Ascending aorta (tissue), 2 donors: ENCODE results near the gene PITPNC1. TPM values are rescaled to one million over a fixed set of nuclear protein-coding genes. Genes with fewer than 3 reads are reported as not detected.
A peak's percentile ranks its signal among the peaks of the same experiment; 100 is the strongest.
"Not testable (repeated sequence)": the region's sequence is repeated elsewhere in the genome, so short reads cannot be mapped to it uniquely, and the experiment has no call there.

Experiments used
- DNase-seq, 2 donors: peaks; one replicate each; pipeline ENCODE4 v3.0.0-alpha.2; 2019; ENCODE audit warnings: low spot score in 2 of 2
- H3K27ac ChIP-seq, 2 donors: fragments of 200-600 bp; sonication (generic); one replicate each; pipeline ENCODE4 v1.5.1; 2016 to 2017; ENCODE audit warnings: mild to moderate bottlenecking in 1 of 2
- H3K27me3 ChIP-seq: fragments of 200-600 bp; sonication (generic); one replicate; pipeline ENCODE4 v1.5.1; 2017
- H3K36me3 ChIP-seq, 2 donors: fragments of 200-600 bp; sonication (generic); one replicate each; pipeline ENCODE4 v1.5.1; 2016
- H3K4me1 ChIP-seq, 2 donors: fragments of 200-600 bp; sonication (generic); one replicate each; pipeline ENCODE4 v1.5.1; 2016 to 2017; ENCODE audit warnings: mild to moderate bottlenecking in 1 of 2
- H3K4me3 ChIP-seq, 2 donors: fragments of 200-600 bp; sonication (generic); one replicate each; pipeline ENCODE4 v1.5.1; 2016 to 2017; ENCODE audit warnings: mild to moderate bottlenecking in 1 of 2
- H3K9me3 ChIP-seq, 2 donors: fragments of 200-600 bp; sonication (generic); one replicate each; pipeline ENCODE4 v1.5.1; 2016
- intact Hi-C: fragments of 100-400 bp; cut with DNase I; formaldehyde crosslinking; loops from one replicate; pipeline ENCODE4 v1.15.1; 2023
- total RNA-seq: library from RNA; depleted of rRNA; stranded (reverse); fragments of >200 nt; gene quantifications from one replicate; pipeline ENCODE4 v1.1.0, GENCODE V29; 2016
- TF ChIP-seq, protein P1 (sequence below), 3 experiments: fragments of 200-600 bp in 2 of 3; fragments of 450-650 bp in 1 of 3; sonication (generic) in 2 of 3; IDR thresholded peaks; one replicate each; pipeline ENCODE4 v1.5.1; 2016 to 2019; ENCODE audit warnings: antibody characterized with exemption in 3 of 3, mild to moderate bottlenecking in 1 of 3, moderate library complexity in 1 of 3

PITPNC1 gene
- total RNA-seq, 1 donor from 2014 or later: 10.9 TPM

DNA sequence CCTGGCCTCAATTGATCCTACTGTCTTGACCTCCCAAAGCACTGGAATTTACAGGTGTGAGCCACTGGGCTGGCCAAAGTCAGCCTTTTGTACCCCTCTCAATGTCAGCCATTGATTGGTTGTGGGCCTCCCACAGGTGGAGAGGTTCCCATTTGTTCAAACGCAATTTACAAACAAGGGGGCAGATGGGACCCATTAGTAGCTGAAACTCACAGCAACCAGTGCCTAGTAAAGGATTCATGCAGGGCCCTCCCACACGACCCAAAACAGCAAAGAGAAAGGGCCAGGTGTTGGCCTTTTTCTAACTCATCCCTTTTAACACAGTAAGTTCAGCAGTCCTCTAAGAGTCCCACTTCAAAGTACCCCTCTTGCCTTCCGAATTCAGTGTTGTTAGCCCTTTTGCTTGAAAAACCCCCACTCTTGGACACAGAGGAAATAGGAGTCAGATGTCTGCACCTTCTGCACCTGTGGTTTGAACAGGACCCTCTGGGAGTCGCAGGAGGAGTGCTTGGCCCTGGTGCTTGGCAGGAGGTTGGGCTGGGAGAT, 89.2 kb downstream of the PITPNC1 start:
- no peaks in the 10 kb centered on the region for H3K27me3 ChIP-seq
- intact Hi-C loops: no loop called here
- no peaks in the 10 kb centered on the region for H3K36me3 ChIP-seq
- TF ChIP-seq, protein P1, sequence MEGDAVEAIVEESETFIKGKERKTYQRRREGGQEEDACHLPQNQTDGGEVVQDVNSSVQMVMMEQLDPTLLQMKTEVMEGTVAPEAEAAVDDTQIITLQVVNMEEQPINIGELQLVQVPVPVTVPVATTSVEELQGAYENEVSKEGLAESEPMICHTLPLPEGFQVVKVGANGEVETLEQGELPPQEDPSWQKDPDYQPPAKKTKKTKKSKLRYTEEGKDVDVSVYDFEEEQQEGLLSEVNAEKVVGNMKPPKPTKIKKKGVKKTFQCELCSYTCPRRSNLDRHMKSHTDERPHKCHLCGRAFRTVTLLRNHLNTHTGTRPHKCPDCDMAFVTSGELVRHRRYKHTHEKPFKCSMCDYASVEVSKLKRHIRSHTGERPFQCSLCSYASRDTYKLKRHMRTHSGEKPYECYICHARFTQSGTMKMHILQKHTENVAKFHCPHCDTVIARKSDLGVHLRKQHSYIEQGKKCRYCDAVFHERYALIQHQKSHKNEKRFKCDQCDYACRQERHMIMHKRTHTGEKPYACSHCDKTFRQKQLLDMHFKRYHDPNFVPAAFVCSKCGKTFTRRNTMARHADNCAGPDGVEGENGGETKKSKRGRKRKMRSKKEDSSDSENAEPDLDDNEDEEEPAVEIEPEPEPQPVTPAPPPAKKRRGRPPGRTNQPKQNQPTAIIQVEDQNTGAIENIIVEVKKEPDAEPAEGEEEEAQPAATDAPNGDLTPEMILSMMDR (IDR thresholded peaks at IDR 0.05): no peak
- H3K4me1 ChIP-seq: no peaks in the 10 kb centered on the region
- no peak overlapping the region for H3K27ac ChIP-seq
- H3K9me3 ChIP-seq: peaks cover 0 to 2% of the 10 kb centered on the region in 2 donors
- peak in 1 of 2 donors; percentile 33 for DNase-seq
- no peak overlapping the region for H3K4me3 ChIP-seq

DNA sequence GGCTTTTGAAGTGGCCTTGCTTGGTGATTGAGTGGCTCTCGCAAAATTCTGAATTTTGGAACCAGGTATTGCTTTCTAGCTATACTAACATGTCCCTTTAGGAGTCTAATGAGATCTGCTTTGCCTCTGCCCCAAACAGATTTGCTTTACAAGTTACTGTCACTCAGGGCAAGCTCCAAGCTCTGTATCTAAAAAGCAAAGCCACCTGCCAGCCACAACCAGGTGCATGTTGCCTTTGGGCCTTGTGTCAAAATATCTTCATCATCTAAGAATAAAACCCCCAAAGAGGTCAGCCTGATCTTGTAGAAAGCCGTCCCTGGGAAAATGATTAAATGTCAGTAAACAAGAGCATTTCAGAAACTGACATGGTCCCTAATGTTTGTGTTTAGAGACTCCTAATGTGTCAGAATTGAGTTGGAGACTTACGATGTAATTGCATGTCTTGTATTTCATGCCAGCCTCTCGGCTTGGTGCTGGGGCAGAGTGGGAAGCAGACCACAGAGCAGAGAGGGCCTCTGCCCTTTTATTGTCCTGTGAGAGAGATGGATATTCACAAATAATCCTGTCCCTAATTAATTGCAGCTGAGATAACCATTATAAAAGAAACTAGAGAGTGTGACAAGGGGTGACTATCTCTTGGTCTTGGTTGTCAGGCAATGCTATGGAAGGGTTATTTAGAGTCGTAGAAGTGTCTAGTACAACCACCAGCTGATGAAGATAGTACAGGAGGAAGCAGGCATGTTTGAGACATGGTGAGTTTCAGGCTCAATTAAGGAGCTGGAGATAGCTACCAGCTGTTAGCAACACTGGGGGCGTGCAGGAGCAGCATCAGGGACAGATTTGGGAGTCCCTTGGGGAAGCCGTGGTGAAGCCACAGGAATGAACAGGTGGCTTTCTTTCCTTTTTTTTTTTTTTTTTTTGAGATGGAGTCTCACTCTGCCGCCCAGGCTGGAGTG, 90.7 kb downstream of the PITPNC1 start:
- no peaks in the 10 kb centered on the region for H3K27me3 ChIP-seq

DNA sequence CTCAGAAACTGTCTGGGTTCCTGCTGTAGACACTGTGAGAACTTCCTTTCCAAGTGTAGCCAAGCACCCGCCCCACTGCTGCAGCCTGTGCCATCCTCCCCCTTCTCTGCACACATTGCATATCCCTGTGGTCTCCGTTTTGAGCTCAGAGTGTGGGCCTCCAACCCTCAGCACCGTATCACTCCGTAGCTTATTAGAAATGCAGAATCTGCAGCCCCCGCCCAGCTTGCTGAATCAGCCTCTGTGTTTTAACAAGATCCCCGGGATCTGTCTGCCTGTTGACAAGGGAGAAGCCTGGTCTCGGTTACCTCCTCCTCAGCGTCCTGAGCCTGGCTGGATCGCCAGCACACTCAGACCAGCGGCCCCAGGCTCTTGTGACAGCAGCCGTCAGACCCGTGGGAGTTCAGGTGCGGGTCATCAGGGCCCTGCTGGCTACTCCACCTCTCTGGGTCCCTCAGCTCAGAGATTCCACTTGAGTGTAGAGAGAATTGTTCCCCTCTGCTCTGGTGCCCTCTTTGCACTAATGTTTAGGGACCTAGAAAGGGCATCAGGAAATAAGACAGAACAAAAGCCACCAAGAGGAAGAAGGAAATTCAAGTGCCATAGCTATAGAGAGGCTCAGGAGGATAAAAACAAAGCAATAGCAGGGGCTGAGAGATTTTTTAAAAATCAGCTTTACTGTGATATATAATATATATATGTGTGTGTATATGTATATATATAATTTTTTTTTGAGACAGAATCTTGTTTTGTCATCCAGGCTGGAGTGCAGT, 92.3 kb downstream of the PITPNC1 start:
- Histone ChIP-seq H3K9me3 (peaks cover 0 to 3% of the 10 kb centered on the region in 2 donors), H3K27me3 (no peaks in the 10 kb centered on the region), H3K36me3 (no peaks in the 10 kb centered on the region), H3K4me3 (no peak overlapping the region), H3K27ac (no peak overlapping the region), H3K4me1 (no peaks in the 10 kb centered on the region)
- DNase-seq: no peak
- intact Hi-C loops: no loop called here
- TF ChIP-seq, protein P1 (IDR thresholded peaks at IDR 0.05): no peak

More for the DNA sequence above, 90.7 kb downstream of the PITPNC1 start:
- H3K4me3 ChIP-seq: no peak overlapping the region
- H3K36me3 ChIP-seq: no peaks in the 10 kb centered on the region
- DNase-seq: no peak
- intact Hi-C loops: no loop called here
- H3K27ac ChIP-seq: no peak overlapping the region
- TF ChIP-seq, protein P1 (IDR thresholded peaks at IDR 0.05): no peak
- peaks cover 0 to 3% of the 10 kb centered on the region in 2 donors for H3K9me3 ChIP-seq
- H3K4me1 ChIP-seq: no peaks in the 10 kb centered on the region

DNA sequence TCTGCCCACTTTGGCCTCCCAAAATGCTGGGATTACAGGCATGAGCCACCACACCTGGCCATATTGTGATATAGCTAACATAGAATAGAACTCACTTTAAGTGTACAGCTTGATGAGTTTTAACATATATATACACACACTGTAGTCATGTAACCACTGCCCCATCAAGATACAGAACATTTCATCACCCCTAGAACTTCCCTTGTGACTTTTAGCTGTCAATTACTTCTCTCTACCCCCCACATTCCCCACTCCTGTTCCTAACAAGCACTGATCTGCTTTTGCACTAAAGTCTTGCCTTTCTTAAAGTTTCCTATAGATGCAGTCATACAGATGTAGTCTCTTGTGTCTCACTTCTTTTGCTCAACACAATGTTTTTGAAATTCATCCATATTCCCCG, 93.1 kb downstream of the PITPNC1 start:
- Histone ChIP-seq H3K27ac (no peak overlapping the region), H3K9me3 (peaks cover 0 to 3% of the 10 kb centered on the region in 2 donors), H3K27me3 (no peaks in the 10 kb centered on the region), H3K4me1 (peaks cover 0 to 3% of the 10 kb centered on the region in 2 donors), H3K36me3 (no peaks in the 10 kb centered on the region), H3K4me3 (no peak overlapping the region)
- TF ChIP-seq, protein P1 (IDR thresholded peaks at IDR 0.05): no peak
- intact Hi-C loops: no loop called here
- DNase-seq: no peak

DNA sequence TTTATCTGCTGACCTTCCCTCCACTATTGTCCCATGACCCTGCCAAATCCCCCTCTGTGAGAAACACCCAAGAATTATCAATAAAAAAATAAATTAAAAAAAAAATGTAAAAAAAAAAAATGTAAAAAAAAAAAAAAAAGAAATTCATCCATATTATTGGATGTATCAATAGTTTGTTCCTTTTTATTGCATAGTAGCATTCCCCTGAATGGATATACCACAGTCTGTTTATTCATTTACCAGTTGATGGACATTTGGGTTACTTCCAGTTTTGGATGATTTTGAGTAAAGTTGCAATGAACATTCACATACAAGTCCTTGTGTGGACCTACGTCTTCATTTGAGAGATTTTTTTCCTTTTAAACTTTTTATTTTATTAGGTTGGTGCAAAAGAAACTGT, 94.0 kb downstream of the PITPNC1 start:
- no peaks in the 10 kb centered on the region for H3K36me3 ChIP-seq
- DNase-seq: no peak
- H3K27me3 ChIP-seq: no peaks in the 10 kb centered on the region
- no peak overlapping the region for H3K27ac ChIP-seq
- TF ChIP-seq, protein P1 (IDR thresholded peaks at IDR 0.05): no peak
- intact Hi-C loops: no loop called here
- no peak overlapping the region for H3K4me3 ChIP-seq
- H3K4me1 ChIP-seq: peaks cover 0 to 4% of the 10 kb centered on the region in 2 donors
- peaks cover 0 to 3% of the 10 kb centered on the region in 2 donors for H3K9me3 ChIP-seq

DNA sequence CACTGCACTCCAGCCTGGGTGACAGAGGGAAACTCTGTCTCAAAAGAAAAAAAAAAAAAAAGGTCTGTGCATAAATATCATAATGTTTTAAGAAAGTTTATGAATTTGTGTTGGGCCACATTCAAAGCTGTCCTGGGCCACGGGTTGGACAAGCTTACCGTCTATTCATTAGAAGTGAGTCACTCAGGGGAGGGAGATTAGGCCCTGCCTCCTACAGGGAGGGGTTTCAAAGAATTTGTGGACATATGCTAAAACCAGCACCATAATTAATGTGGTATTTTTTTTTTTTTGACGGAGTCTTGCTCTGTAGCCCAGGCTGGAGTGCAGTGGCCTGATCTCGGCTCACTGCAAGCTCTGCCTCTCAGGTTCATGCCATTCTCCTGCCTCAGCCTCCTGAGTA, 95.5 kb downstream of the PITPNC1 start:
- H3K27ac ChIP-seq, intact Hi-C loops, DNase-seq: not testable (repeated sequence)

More for the DNA sequence above, 95.5 kb downstream of the PITPNC1 start:
- H3K9me3 ChIP-seq, H3K27me3 ChIP-seq, H3K4me1 ChIP-seq, H3K36me3 ChIP-seq, H3K4me3 ChIP-seq: not testable (repeated sequence)
